Sigmoid colon (tissue), 7 donors: ENCODE data around the gene COL5A1. TPM values are rescaled to one million over a fixed set of nuclear protein-coding genes. Genes with fewer than 3 reads are reported as not detected.

Experiments
- DNase-seq: peaks from one replicate; pipeline ENCODE4 v3.0.0-alpha.2; 2019
- H3K27ac ChIP-seq, 4 donors: fragments of 200-600 bp; sonication (generic); one replicate each; pipeline ENCODE4 v1.5.1; 2016 to 2019; ENCODE audit warnings: mild to moderate bottlenecking in 1 of 4
- H3K27me3 ChIP-seq, 3 donors: fragments of 200-600 bp; sonication (generic); one replicate each; pipeline ENCODE4 v1.5.1; 2019; ENCODE audit warnings: mild to moderate bottlenecking in 1 of 3
- H3K36me3 ChIP-seq, 4 donors: fragments of 200-600 bp; sonication (generic); one replicate each; pipeline ENCODE4 v1.5.1; 2016 to 2019
- H3K4me1 ChIP-seq, 4 donors: fragments of 200-600 bp; sonication (generic); one replicate each; pipeline ENCODE4 v1.5.1; 2017 to 2019
- H3K4me3 ChIP-seq, 4 donors: fragments of 200-600 bp; sonication (generic); one replicate each; pipeline ENCODE4 v1.5.1; 2017 to 2019; ENCODE audit warnings: mild to moderate bottlenecking in 2 of 4, moderate library complexity in 1 of 4
- H3K9me3 ChIP-seq, 4 donors: fragments of 200-600 bp in 3 of 4; sonication (generic) in 3 of 4; one replicate each; pipeline versions ENCODE4 v1.5.1 to v1.6.1; 2013 to 2019
- EP300 ChIP-seq, 4 donors: sonication (generic); formaldehyde crosslinking; IDR thresholded peaks; one replicate each; pipeline ENCODE4 v1.6.1; 2017; ENCODE audit warnings: antibody characterized with exemption in 4 of 4
- POLR2A ChIP-seq, 2 donors: fragments of 450-650 bp; IDR thresholded peaks; one replicate each; pipeline ENCODE4 v1.6.1; 2016; ENCODE audit warnings: antibody characterized with exemption in 2 of 2, mild to moderate bottlenecking in 2 of 2, moderate library complexity in 2 of 2
- POLR2AphosphoS5 ChIP-seq, 4 donors: sonication (generic); formaldehyde crosslinking; IDR thresholded peaks; one replicate each; pipeline ENCODE4 v1.6.1; 2017; ENCODE audit warnings: antibody characterized with exemption in 4 of 4
- WGBS, 2 donors: extraction: QIAGEN DNeasy Blood & Tissue Kit; methylation state at CpG; one replicate each; pipeline ENCODE4 v1.1.7; 2013; 5-methylcytosine and 5-hydroxymethylcytosine counted together
- intact Hi-C: fragments of 100-400 bp; cut with DNase I; formaldehyde crosslinking; loops from one replicate; pipeline ENCODE4 v1.15.1; 2023
- polyA plus RNA-seq, 3 donors: library from polyadenylated mRNA; stranded (reverse); fragments of 200-250 nt; gene quantifications; one replicate each; pipeline ENCODE4 v1.2.3, GENCODE V29; 2013
- total RNA-seq, 4 donors: library from RNA; depleted of rRNA; stranded (reverse); fragments of >200 nt; gene quantifications; one replicate each; pipeline ENCODE4 v1.1.0, GENCODE V29; 2016
- TF ChIP-seq, protein P1 (sequence below), 4 experiments: fragments of 450-650 bp in 3 of 4; fragments of 200-600 bp in 1 of 4; IDR thresholded peaks; one replicate each; pipeline ENCODE4 v1.5.1; 2016 to 2019; ENCODE audit warnings: antibody characterized with exemption in 4 of 4, mild to moderate bottlenecking in 3 of 4, moderate library complexity in 2 of 4
- donor health status: healthy with polysubstance abuse.
- donor health status: Bipolar disorder and iron deficiency.
- donor health status: healthy.

COL5A1 gene
- total and polyA plus RNA-seq, 7 donors = 4.2 to 168 (median 24.2) TPM

DNA sequence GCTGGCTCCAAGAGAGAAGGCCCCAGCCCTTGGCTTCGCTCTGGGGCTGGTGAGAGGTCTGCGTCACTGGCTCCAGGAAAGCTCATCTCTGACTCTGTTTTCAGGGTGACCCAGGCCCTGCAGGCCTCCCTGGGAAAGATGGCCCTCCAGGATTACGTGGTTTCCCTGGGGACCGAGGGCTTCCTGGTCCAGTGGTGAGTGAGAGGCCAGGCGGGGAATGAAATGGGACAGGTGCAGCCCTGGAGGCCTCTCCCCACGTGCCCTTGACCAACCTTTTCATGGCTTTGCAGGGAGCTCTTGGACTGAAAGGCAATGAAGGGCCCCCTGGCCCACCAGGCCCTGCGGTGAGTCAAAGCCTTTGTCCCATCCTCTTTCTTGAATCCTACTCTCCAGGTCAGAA is 163.3 kb downstream of the COL5A1 start:
- Histone ChIP-seq H3K36me3 (peaks cover 10 to 82% (median 37%) of the 10 kb centered on the region in 4 donors), H3K4me1 (peaks cover 0 to 16% (median 0%) of the 10 kb centered on the region in 4 donors), H3K9me3 (no peaks in the 10 kb centered on the region), H3K27ac (no peak overlapping the region), H3K4me3 (no peak overlapping the region), H3K27me3 (no peaks in the 10 kb centered on the region)
- no peak for TF ChIP-seq POLR2A (IDR thresholded peaks at IDR 0.05)
- WGBS, 2 donors = 81 to 91% methylated on average over 7 of the region's 7 CpGs
- intact Hi-C loops = no loop called here
- no peak for DNase-seq

DNA sequence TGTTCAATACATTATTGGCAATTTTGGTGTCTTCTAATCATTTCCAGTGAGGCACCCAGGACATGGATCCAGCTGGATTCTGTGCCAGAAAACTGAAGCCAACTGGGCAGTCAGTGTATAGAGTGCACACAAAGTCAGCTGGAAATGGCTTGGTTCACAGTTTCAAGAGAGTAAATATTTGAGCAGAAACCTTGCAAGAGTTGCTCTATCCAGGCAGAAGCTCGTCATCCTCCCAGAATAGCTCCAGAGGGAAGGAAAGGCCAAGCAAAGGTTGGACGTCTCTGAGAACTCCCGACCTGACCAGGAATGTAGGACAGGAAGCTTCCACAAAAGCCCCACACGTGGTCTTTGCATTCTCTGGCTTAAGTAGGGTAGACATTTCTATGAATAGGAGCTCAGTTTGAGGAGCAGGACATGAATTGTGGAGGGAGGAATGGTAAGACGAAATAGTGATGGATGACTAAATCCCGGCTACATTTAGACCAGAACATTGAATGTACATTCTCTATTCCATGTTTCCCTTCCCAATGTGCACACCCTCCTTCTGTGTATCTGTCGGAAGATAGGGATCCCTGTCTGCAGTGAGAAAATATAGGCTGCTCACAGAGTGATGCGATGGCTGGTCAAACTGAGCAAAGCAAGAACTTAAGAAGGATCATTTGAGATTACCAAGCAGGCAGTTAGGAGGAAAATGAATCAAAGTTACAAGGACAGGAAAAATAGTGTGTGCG is 166.3 kb downstream of the COL5A1 start:
- H3K9me3 ChIP-seq = no peaks in the 10 kb centered on the region
- peak in 1 of 4 donors; percentile 23 for TF ChIP-seq POLR2AphosphoS5 (IDR thresholded peaks at IDR 0.05)
- TF ChIP-seq POLR2A (IDR thresholded peaks at IDR 0.05) = no peak
- H3K36me3 ChIP-seq = peaks cover 5 to 81% (median 38%) of the 10 kb centered on the region in 4 donors
- H3K4me1 ChIP-seq = peaks cover 0 to 37% (median 14%) of the 10 kb centered on the region in 4 donors
- H3K4me3 ChIP-seq = no peak overlapping the region
- WGBS, 2 donors = 62 to 74% methylated on average over 9 of the region's 9 CpGs
- intact Hi-C loops = no loop called here
- no peaks in the 10 kb centered on the region for H3K27me3 ChIP-seq
- peak overlapping the region in 3 of 4 donors; percentile 20 to 50 (median 47) for H3K27ac ChIP-seq
- no peak for DNase-seq

DNA sequence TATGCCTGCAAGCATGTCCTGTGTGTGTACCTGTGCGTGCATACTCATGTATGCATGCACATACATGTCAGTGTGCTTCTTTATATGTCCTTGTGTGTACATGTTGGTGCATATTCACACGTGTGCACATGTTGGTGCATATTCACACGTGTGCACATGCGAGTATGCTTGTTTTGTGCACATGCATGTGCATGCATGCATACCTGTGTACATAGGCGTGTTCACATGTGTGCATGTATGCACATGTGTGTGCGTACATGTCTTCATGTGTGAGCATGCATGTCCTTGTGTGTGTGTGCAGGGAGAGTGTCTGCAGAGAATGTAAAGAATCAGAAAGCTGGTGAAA is 166.8 kb downstream of the COL5A1 start:
- intact Hi-C loops = no loop called here
- DNase-seq = no peak
- no peaks in the 10 kb centered on the region for H3K9me3 ChIP-seq
- H3K4me1 ChIP-seq = peaks cover 0 to 37% (median 14%) of the 10 kb centered on the region in 4 donors
- no peak overlapping the region for H3K27ac ChIP-seq
- peaks cover 5 to 81% (median 38%) of the 10 kb centered on the region in 4 donors for H3K36me3 ChIP-seq
- 82 to 95% methylated on average over 6 of the region's 6 CpGs for WGBS, 2 donors
- no peak for TF ChIP-seq POLR2AphosphoS5 (IDR thresholded peaks at IDR 0.05)
- H3K4me3 ChIP-seq = no peak overlapping the region
- H3K27me3 ChIP-seq = no peaks in the 10 kb centered on the region

DNA sequence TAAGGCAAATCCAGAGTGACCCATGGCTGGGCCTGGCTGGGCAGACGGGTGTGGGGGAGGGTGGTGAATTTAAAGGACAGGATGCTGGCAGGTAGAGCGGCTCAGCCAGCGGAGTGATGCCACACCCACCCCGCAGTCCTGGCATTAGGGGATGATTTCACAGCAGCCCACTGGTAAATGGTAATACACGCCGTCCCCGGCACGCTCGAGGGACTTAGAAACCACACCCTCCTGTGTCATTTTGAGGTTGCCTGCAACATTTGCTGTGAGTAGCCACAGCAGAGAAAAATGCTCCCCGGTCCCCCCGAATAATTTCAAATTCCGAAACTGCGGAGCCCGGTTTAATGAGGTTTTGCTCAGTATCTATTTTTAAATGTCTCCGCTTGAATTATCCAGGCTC is 167.7 kb downstream of the COL5A1 start:
- no peak for DNase-seq
- no peaks in the 10 kb centered on the region for H3K9me3 ChIP-seq
- 88 to 92% methylated on average over 15 of the region's 15 CpGs for WGBS, 2 donors
- H3K4me1 ChIP-seq = peaks cover 0 to 37% (median 14%) of the 10 kb centered on the region in 4 donors
- peak overlapping the region in 1 of 4 donors; percentile 8 for H3K27ac ChIP-seq
- peaks cover 10 to 81% (median 39%) of the 10 kb centered on the region in 4 donors for H3K36me3 ChIP-seq
- intact Hi-C loops = no loop called here
- no peak overlapping the region for H3K4me3 ChIP-seq
- H3K27me3 ChIP-seq = no peaks in the 10 kb centered on the region
- TF ChIP-seq POLR2AphosphoS5 (IDR thresholded peaks at IDR 0.05) (no peak), POLR2A (IDR thresholded peaks at IDR 0.05) (no peak), EP300 (IDR thresholded peaks at IDR 0.05) (no peak)
- TF ChIP-seq, protein P1, sequence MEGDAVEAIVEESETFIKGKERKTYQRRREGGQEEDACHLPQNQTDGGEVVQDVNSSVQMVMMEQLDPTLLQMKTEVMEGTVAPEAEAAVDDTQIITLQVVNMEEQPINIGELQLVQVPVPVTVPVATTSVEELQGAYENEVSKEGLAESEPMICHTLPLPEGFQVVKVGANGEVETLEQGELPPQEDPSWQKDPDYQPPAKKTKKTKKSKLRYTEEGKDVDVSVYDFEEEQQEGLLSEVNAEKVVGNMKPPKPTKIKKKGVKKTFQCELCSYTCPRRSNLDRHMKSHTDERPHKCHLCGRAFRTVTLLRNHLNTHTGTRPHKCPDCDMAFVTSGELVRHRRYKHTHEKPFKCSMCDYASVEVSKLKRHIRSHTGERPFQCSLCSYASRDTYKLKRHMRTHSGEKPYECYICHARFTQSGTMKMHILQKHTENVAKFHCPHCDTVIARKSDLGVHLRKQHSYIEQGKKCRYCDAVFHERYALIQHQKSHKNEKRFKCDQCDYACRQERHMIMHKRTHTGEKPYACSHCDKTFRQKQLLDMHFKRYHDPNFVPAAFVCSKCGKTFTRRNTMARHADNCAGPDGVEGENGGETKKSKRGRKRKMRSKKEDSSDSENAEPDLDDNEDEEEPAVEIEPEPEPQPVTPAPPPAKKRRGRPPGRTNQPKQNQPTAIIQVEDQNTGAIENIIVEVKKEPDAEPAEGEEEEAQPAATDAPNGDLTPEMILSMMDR (IDR thresholded peaks at IDR 0.05) = no peak

DNA sequence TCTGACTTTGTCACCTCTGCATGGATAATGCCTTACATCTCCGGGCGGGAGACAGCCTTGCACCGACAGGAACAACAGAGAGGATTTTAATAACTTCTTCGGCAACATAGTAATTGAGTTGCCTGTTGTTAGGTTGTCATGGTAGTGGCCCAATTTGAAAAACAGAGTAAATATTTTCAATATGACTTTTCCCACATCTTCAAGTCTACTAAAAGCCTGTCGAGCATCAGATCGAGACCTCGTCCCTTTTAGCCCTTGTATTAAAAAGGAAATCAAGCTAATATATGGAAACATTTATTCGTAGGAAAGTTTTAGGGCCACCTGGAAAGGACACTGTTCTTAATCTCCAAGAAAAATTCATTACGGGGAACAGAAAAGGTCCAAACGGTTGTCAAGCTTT is 168.2 kb downstream of the COL5A1 start:
- H3K27me3 ChIP-seq = no peaks in the 10 kb centered on the region
- TF ChIP-seq EP300 (IDR thresholded peaks at IDR 0.05) = no peak
- TF ChIP-seq, protein P1 (IDR thresholded peaks at IDR 0.05) = no peak
- TF ChIP-seq POLR2AphosphoS5 (IDR thresholded peaks at IDR 0.05) = no peak
- TF ChIP-seq POLR2A (IDR thresholded peaks at IDR 0.05) = no peak
- no peak overlapping the region for H3K27ac ChIP-seq

DNA sequence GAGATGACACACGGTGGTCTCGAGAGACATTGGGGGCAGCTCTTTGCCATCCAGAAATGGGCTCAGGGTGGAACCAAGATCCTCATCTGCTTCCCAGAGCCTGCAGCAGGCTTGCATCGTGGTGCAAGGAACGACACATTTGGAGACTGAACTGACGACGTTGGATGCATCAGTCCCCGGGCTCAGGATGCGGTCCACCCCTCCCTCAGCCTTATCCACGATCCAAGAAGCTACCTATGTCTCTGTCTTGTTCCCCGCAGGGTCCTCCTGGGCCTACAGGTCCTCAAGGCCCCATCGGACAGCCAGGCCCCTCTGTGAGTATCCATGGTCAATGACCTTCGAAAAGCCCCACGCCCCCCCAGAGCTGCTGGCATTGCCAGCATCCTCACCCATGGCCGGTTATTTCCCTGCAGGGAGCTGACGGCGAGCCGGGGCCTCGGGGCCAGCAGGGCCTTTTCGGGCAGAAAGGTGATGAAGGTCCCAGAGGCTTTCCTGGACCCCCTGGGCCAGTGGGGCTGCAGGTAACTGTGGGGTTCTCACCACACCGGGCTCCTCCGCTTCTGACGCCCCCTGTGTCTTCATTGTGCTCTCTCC is 169.6 kb downstream of the COL5A1 start:
- WGBS, 2 donors = 86 to 87% methylated on average over 22 of the region's 22 CpGs

More for the DNA sequence above, 168.2 kb downstream of the COL5A1 start:
- Histone ChIP-seq H3K4me1 (peaks cover 0 to 37% (median 14%) of the 10 kb centered on the region in 4 donors), H3K4me3 (no peak overlapping the region), H3K9me3 (no peaks in the 10 kb centered on the region), H3K36me3 (peaks cover 12 to 81% (median 41%) of the 10 kb centered on the region in 4 donors)
- 80 to 87% methylated on average over 10 of the region's 10 CpGs for WGBS, 2 donors
- DNase-seq = no peak
- intact Hi-C loops = no loop called here

More for the DNA sequence above, 169.6 kb downstream of the COL5A1 start:
- H3K27ac ChIP-seq = peak overlapping the region in 3 of 4 donors; percentile 18 to 57 (median 43)
- no peaks in the 10 kb centered on the region for H3K9me3 ChIP-seq
- DNase-seq = no peak
- TF ChIP-seq, protein P1 (IDR thresholded peaks at IDR 0.05) = no peak
- TF ChIP-seq POLR2AphosphoS5 (IDR thresholded peaks at IDR 0.05) = no peak
- no peak for TF ChIP-seq EP300 (IDR thresholded peaks at IDR 0.05)
- TF ChIP-seq POLR2A (IDR thresholded peaks at IDR 0.05) = no peak
- peaks cover 0 to 37% (median 14%) of the 10 kb centered on the region in 4 donors for H3K4me1 ChIP-seq
- H3K4me3 ChIP-seq = no peak overlapping the region
- intact Hi-C loops = no loop called here
- no peaks in the 10 kb centered on the region for H3K27me3 ChIP-seq
- peaks cover 16 to 81% (median 49%) of the 10 kb centered on the region in 4 donors for H3K36me3 ChIP-seq
